ENCODE measurements around the gene TNFRSF21.
"Not testable (repeated sequence)": the region's sequence is repeated elsewhere in the genome, so short reads cannot be mapped to it uniquely, and the experiment has no call there.

TNFRSF21 gene

GRCh38 chr6:47290124-47290834, 19.4 kb downstream of the TNFRSF21 start:
- no peak for DNase-seq

DNA sequence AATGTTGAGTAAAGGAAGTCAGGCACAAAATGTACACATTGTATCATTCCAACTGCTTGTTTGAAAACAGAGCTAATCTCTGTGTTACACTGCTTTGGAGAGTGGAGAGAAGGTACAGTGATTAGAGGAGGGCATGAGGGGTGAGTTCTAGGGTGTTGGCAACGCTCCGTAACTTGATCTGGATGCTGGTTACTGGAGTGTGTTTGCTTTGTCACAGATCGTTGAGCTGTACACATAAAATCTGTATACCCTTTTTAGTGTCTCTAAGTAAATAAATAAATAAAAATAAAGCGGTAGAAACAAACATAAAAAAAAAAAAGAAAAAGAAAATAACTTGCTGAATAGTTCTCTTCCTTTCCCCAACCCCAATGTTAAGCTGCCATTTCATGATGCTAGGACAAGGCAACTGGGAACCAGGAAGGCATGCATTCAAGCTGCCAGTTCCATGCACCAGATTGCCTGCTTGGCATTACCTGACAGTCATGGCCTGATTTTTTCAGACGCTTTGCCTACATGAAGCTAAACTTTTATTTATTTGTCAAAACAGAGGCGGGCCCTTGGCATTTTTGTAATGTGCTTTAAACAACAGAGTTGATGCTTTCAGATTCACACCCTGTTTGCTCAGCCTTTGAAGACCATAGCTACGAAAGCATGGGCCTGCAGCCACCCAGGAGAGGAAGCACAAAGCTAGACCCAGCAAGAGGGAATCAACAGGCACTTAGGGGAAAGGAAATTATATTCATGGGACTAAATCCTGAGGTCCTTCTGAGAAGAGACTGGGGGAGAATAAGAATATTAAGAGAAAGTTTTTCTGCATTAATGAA, 21.2 kb downstream of the TNFRSF21 start:
- DNase-seq = no peak

GRCh38 chr6:47286301-47286700, 23.4 kb downstream of the TNFRSF21 start:
- DNase-seq = no peak

- DNase-seq = no peak
Measured at GRCh38 chr6:47283993-47284392, 25.7 kb downstream of the TNFRSF21 start.

DNA sequence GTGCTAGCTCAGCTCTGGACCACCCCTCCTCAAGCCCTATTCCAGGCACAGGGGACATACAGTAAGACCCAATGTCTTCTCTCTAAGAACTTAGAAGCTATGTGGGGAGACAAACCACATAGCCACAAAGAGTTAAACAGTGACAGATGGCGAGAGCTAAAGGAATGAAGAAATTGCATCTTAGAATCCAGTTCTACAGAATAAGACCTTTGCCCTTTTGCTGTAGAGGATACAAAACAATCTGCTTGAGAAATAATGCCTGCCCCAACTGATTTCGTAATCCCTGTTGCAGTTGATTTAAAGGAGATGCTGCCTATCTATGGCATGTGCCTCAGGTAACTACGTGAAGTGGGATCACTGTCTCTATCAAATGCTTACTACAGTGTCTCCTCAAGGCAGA, 31.2 kb downstream of the TNFRSF21 start:
- DNase-seq = no peak

- DNase-seq = no peak
Measured at GRCh38 chr6:47277702-47278101, 32.0 kb downstream of the TNFRSF21 start.

- peak in 11 of 58 donors; percentile 4 to 62 (median 21) for DNase-seq
Measured at GRCh38 chr6:47276377-47276776, 33.3 kb downstream of the TNFRSF21 start.

DNA sequence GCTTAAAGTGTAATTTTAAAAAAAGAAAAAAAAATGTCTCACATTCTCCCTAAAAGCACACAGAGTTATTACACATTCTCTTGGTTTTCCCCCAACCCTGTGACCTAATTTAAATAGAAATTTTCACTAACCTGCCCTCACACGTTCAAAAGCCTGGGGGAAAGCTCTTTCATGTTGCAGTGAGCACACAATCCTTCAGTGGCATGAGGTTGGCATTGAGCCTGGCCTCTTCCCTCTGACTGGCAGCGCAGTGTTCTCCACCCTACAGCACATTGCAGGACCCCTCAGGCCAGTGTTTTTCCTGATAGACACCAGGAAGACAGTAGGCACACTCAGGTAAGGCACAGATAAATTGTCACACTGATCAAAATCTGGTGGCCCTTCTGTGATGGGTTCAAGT, 34.1 kb downstream of the TNFRSF21 start:
- DNase-seq = no peak

DNA sequence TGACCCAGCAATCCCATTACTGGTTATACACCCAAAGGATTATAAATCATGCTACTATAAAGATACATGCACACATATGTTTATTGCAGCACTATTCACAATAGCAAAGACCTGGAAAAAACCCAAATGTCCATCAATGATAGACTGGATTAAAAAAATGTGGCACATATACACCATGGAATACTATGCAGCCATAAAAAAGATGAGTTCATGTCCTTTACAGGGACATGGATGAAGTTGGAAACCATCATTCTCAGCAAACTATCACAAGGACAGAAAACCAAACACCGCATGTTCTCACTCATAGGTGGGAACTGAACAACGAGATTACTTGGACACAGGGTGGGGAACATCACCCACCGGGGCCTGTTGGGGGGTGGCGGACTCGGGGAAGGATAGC, 34.6 kb downstream of the TNFRSF21 start:
- DNase-seq = not testable (repeated sequence)

GRCh38 chr6:47268572-47269187, 41.0 kb downstream of the TNFRSF21 start:
- DNase-seq = no peak

GRCh38 chr6:47267301-47267700, 42.4 kb downstream of the TNFRSF21 start:
- DNase-seq = no peak

GRCh38 chr6:47265971-47266370, 43.7 kb downstream of the TNFRSF21 start:
- DNase-seq = no peak

DNA sequence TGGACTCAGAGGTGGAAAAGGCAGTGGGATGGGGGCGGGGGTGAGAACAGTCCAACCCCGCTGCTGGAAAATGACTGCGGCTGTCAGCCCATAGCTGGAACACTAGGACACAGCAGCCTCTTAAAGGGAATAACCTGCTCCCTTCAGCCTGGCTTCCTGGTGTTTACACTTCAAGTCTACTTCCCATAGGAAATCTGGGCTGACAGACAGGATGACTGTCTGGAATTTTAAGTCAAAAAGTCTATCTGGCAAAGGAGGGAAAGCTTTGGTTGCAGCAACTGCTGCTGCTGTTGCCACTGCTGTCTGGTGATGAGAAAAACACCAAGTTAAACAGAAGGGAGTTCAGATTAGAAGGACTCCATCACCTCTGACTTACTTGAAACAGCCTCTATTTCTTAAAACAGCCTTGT, 44.9 kb downstream of the TNFRSF21 start:
- no peak for DNase-seq

GRCh38 chr6:47263268-47263667, 46.4 kb downstream of the TNFRSF21 start:
- DNase-seq = no peak

DNA sequence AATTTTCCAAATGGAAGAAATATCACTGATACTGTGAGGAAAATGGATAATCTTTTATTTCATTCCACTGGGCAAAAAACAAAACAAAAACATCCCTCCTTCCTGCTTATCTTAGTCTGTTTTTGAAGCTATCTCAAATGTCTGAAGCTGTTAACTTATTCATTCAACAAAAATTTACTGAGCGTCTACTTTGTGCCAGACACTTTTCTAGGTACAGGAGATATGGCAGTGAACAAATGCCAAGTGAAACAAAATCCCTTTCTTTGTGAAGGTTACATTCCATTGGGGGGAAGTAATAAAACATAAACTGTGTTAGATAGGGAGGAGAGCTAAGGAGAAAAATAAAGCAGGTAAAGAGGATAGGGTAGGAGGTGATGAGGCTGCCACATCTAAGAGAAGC, 47.5 kb downstream of the TNFRSF21 start:
- no peak for DNase-seq

- DNase-seq = no peak
Measured at GRCh38 chr6:47261191-47261590, 48.5 kb downstream of the TNFRSF21 start.

- no peak for DNase-seq
Measured at GRCh38 chr6:47260021-47260420, 49.7 kb downstream of the TNFRSF21 start.

DNA sequence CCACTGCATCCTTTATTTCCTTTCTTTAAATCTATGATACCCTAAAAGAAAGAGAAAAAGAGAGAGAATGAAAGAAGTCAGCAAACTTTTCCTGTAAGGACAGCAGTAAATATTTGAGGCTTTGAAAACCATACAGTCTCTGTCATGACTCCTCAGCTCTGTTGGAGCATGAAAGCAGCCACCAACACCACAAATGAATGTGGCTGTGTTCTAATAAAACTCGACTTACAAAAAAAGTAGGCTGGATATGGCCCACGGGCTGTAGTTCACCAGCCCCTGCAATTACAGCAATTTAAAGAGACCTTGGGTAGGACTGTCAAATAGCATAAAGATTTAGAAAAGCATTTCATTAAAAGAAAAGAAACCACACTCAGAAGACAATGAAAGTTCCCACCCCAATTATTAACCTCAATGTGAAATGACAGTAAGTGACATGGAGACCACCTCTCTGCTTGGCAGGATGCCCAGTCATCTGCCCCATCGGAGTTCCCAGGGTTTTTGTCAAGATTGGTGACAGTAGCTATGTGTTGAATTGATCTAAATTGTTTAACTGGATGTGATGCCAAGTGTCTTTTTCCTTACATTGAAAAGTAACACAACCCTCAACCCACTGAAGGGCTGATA, 50.9 kb downstream of the TNFRSF21 start:
- DNase-seq = no peak

DNA sequence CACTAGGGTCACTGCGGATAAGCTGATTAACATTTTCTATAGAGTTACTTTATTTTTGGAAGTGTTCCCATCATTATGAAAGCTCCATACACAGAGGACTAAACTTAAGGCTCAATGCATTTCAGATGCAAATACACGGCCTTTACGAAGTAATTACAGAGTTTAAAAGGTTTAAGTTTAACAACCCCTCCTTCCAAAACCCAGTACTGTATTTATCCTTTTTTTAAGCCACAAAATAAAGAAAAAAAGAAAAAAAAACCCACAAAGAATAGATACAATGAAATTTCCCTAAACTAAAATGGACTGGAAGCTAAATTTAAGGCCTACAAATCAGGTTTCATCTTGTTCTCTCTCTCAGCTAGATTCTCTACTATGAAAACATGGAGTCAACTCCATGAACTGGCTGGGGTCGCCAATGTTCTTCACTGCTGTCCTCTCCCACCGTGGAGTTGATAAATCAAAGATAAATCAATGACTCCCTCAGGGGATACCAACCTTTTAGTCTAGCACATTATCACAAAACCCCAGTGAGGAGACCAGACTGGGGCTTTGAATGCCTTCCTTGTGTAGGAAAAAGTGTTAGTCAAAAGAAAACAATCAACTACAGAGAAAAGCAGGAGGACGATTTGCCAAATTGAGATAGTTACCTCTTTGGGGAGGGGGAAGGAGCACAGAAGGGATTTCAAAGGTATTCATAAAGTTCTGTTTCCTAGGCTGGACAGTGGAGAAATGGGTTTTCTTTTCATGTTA, 52.5 kb downstream of the TNFRSF21 start:
- DNase-seq = no peak

DNA sequence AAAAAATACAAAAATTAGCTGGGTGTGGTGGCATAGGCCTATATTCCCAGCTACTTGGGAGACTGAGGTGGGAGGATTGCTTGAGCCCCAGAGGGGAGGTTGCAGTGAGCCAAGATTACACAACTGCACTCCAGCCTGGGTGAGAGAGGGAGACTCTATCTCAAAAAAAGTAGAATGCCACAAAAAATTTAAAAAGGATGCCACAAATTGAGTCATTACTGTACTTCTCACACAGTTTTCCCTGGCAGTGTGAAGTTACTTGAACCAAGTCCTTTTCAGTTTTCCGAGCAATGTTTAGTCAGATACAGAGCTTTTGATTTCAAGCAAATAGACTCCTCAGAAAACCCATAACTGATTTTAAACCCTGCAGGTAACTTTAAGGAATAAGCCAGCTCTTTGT, 53.3 kb downstream of the TNFRSF21 start:
- DNase-seq = no peak

DNA sequence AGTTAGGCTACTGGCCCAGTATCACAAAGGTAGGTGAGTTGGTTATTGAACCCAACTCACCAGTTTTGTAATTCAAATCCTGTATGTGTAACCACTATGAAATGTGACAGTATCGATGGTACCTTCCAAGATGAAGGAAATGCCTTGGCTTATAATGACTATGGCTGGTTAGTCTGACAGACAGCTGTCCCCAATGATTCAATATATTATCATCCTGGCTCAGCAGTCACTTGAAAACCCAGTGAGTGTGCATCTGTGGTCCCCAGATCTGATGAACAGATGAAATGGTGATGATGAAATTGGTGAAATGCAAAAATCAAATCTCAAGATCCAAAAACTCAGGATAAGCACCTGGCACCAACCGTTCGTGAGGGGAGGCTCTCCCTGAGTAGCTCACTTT, 54.8 kb downstream of the TNFRSF21 start:
- no peak for DNase-seq
